ENCODE measurements around the gene MYO9B.

MYO9B gene

GRCh38 chr19:17205237-17206140 is 129.9 kb downstream of the MYO9B start:
- Histone ChIP-seq H3K4me2 (ENCODE audit: low read length) (no peak overlapping the region), H3K23ac (ENCODE audit: low read length) (no peak overlapping the region), H4K8ac (ENCODE audit: low read depth, low read length) (no peak overlapping the region), H4K91ac (ENCODE audit: low read depth, low read length) (no peak overlapping the region), H2AK5ac (ENCODE audit: low read length) (no peak overlapping the region), H2BK5ac (ENCODE audit: low read depth, low read length, poor library complexity) (no peak overlapping the region), H2BK120ac (ENCODE audit: insufficient read depth, low read length, poor library complexity) (no peak overlapping the region), H2AFZ (ENCODE audit: insufficient read depth, low read length, poor library complexity) (no peak overlapping the region), H3K14ac (ENCODE audit: low read length) (no peak overlapping the region), H3K9me3 (ENCODE audit: insufficient read depth, low read depth, low read length) (peaks cover 6% of the 10 kb centered on the region), H3K18ac (ENCODE audit: low read length) (no peak overlapping the region), H3K27ac (ENCODE audit: low read depth, low read length) (no peak overlapping the region), H3K4me1 (ENCODE audit: control insufficient read depth in 1 of 2, insufficient read depth in 2 of 2, low read length in 2 of 2) (no peaks in the 10 kb centered on the region), H3K79me1 (ENCODE audit: low read length) (no peaks in the 10 kb centered on the region), H3K4ac (ENCODE audit: low read depth, low read length) (no peak overlapping the region), H3K79me2 (ENCODE audit: control insufficient read depth, insufficient read depth, low read length, poor library complexity) (no peaks in the 10 kb centered on the region), H3K4me3 (ENCODE audit: low read depth, low read length) (no peak overlapping the region), H2BK12ac (ENCODE audit: low read length) (no peak overlapping the region), H4K12ac (ENCODE audit: low read depth, low read length) (peak overlapping the region; percentile 9), H3K9ac (ENCODE audit: low read length) (no peak overlapping the region), H3K36me3 (ENCODE audit: control insufficient read depth in 1 of 2, insufficient read depth in 2 of 2, low read length in 2 of 2) (peaks cover 80% of the 10 kb centered on the region in 2 experiments), H3K27me3 (ENCODE audit: insufficient read depth, low read length) (no peaks in the 10 kb centered on the region)
- peak; percentile 70 to 77 for DNase-seq
- no CpG with 5 or more reads among the region's 27 CpGs for WGBS (ENCODE audit: extremely low coverage, insufficient coverage, insufficient read length)

GRCh38 chr19:17206736-17207581 is 131.4 kb downstream of the MYO9B start:
- no peak overlapping the region for H3K4me3 ChIP-seq (ENCODE audit: low read depth, low read length)
- H2AFZ ChIP-seq (ENCODE audit: insufficient read depth, low read length, poor library complexity): no peak overlapping the region
- WGBS (ENCODE audit: extremely low coverage, insufficient coverage, insufficient read length): no CpG with 5 or more reads among the region's 25 CpGs
- H4K91ac ChIP-seq (ENCODE audit: low read depth, low read length): no peak overlapping the region
- no peak for DNase-seq
- H2BK120ac ChIP-seq (ENCODE audit: insufficient read depth, low read length, poor library complexity): no peak overlapping the region
- H3K4me1 ChIP-seq (ENCODE audit: control insufficient read depth in 1 of 2, insufficient read depth in 2 of 2, low read length in 2 of 2): no peaks in the 10 kb centered on the region
- H3K9ac ChIP-seq (ENCODE audit: low read length): no peak overlapping the region
- H2AK5ac ChIP-seq (ENCODE audit: low read length): no peak overlapping the region
- H2BK12ac ChIP-seq (ENCODE audit: low read length): no peak overlapping the region
- H3K23ac ChIP-seq (ENCODE audit: low read length): no peak overlapping the region
- H3K36me3 ChIP-seq (ENCODE audit: control insufficient read depth in 1 of 2, insufficient read depth in 2 of 2, low read length in 2 of 2): peaks cover 80% of the 10 kb centered on the region in 2 experiments
- no peak overlapping the region for H4K12ac ChIP-seq (ENCODE audit: low read depth, low read length)
- no peak overlapping the region for H3K27ac ChIP-seq (ENCODE audit: low read depth, low read length)
- no peaks in the 10 kb centered on the region for H3K27me3 ChIP-seq (ENCODE audit: insufficient read depth, low read length)
- peaks cover 3% of the 10 kb centered on the region for H3K9me3 ChIP-seq (ENCODE audit: insufficient read depth, low read depth, low read length)
- no peak overlapping the region for H2BK5ac ChIP-seq (ENCODE audit: low read depth, low read length, poor library complexity)
- no peaks in the 10 kb centered on the region for H3K79me2 ChIP-seq (ENCODE audit: control insufficient read depth, insufficient read depth, low read length, poor library complexity)
- H4K8ac ChIP-seq (ENCODE audit: low read depth, low read length): no peak overlapping the region
- no peak overlapping the region for H3K4ac ChIP-seq (ENCODE audit: low read depth, low read length)
- H3K14ac ChIP-seq (ENCODE audit: low read length): no peak overlapping the region
- no peak overlapping the region for H3K18ac ChIP-seq (ENCODE audit: low read length)
- H3K4me2 ChIP-seq (ENCODE audit: low read length): no peak overlapping the region
- no peaks in the 10 kb centered on the region for H3K79me1 ChIP-seq (ENCODE audit: low read length)

GRCh38 chr19:17209126-17210036 is 133.8 kb downstream of the MYO9B start:
- WGBS (ENCODE audit: extremely low coverage, insufficient coverage, insufficient read length): no CpG with 5 or more reads among the region's 28 CpGs
- no peak overlapping the region for H2BK12ac ChIP-seq (ENCODE audit: low read length)
- DNase-seq: peak; percentile 48 to 54
- H3K36me3 ChIP-seq (ENCODE audit: control insufficient read depth in 1 of 2, insufficient read depth in 2 of 2, low read length in 2 of 2): peaks cover 74 to 76% of the 10 kb centered on the region in 2 experiments
- H2AK5ac ChIP-seq (ENCODE audit: low read length): no peak overlapping the region
- H3K9ac ChIP-seq (ENCODE audit: low read length): no peak overlapping the region
- H2BK5ac ChIP-seq (ENCODE audit: low read depth, low read length, poor library complexity): no peak overlapping the region
- peaks cover 1 to 2% of the 10 kb centered on the region in 2 experiments for H3K4me1 ChIP-seq (ENCODE audit: control insufficient read depth in 1 of 2, insufficient read depth in 2 of 2, low read length in 2 of 2)
- H3K9me3 ChIP-seq (ENCODE audit: insufficient read depth, low read depth, low read length): peaks cover under 1% of the 10 kb centered on the region
- no peak overlapping the region for H3K23ac ChIP-seq (ENCODE audit: low read length)
- H3K27me3 ChIP-seq (ENCODE audit: insufficient read depth, low read length): no peaks in the 10 kb centered on the region
- H2BK120ac ChIP-seq (ENCODE audit: insufficient read depth, low read length, poor library complexity): no peak overlapping the region
- H3K79me1 ChIP-seq (ENCODE audit: low read length): peaks cover under 1% of the 10 kb centered on the region
- no peak overlapping the region for H4K8ac ChIP-seq (ENCODE audit: low read depth, low read length)
- H3K27ac ChIP-seq (ENCODE audit: low read depth, low read length): no peak overlapping the region
- H3K79me2 ChIP-seq (ENCODE audit: control insufficient read depth, insufficient read depth, low read length, poor library complexity): no peaks in the 10 kb centered on the region
- H4K12ac ChIP-seq (ENCODE audit: low read depth, low read length): no peak overlapping the region
- no peak overlapping the region for H3K4ac ChIP-seq (ENCODE audit: low read depth, low read length)
- H2AFZ ChIP-seq (ENCODE audit: insufficient read depth, low read length, poor library complexity): no peak overlapping the region
- no peak overlapping the region for H3K18ac ChIP-seq (ENCODE audit: low read length)
- H3K4me3 ChIP-seq (ENCODE audit: low read depth, low read length): peak overlapping the region; percentile 20
- no peak overlapping the region for H4K91ac ChIP-seq (ENCODE audit: low read depth, low read length)
- no peak overlapping the region for H3K4me2 ChIP-seq (ENCODE audit: low read length)
- no peak overlapping the region for H3K14ac ChIP-seq (ENCODE audit: low read length)

GRCh38 chr19:17210296-17210695 is 134.7 kb downstream of the MYO9B start:
- Histone ChIP-seq H2AK5ac (ENCODE audit: low read length) (no peak overlapping the region), H3K27ac (ENCODE audit: low read depth, low read length) (no peak overlapping the region), H3K23ac (ENCODE audit: low read length) (no peak overlapping the region), H4K8ac (ENCODE audit: low read depth, low read length) (no peak overlapping the region), H2BK120ac (ENCODE audit: insufficient read depth, low read length, poor library complexity) (no peak overlapping the region), H3K14ac (ENCODE audit: low read length) (no peak overlapping the region), H2BK5ac (ENCODE audit: low read depth, low read length, poor library complexity) (no peak overlapping the region), H3K9ac (ENCODE audit: low read length) (no peak overlapping the region), H3K9me3 (ENCODE audit: insufficient read depth, low read depth, low read length) (peaks cover 3% of the 10 kb centered on the region), H4K91ac (ENCODE audit: low read depth, low read length) (no peak overlapping the region), H3K4me3 (ENCODE audit: low read depth, low read length) (no peak overlapping the region), H3K36me3 (ENCODE audit: control insufficient read depth in 1 of 2, insufficient read depth in 2 of 2, low read length in 2 of 2) (peaks cover 70% of the 10 kb centered on the region in 2 experiments), H2AFZ (ENCODE audit: insufficient read depth, low read length, poor library complexity) (no peak overlapping the region), H3K27me3 (ENCODE audit: insufficient read depth, low read length) (no peaks in the 10 kb centered on the region), H2BK12ac (ENCODE audit: low read length) (no peak overlapping the region), H3K18ac (ENCODE audit: low read length) (no peak overlapping the region), H4K12ac (ENCODE audit: low read depth, low read length) (no peak overlapping the region), H3K79me2 (ENCODE audit: control insufficient read depth, insufficient read depth, low read length, poor library complexity) (peaks cover 5% of the 10 kb centered on the region), H3K4ac (ENCODE audit: low read depth, low read length) (no peak overlapping the region), H3K4me1 (ENCODE audit: control insufficient read depth in 1 of 2, insufficient read depth in 2 of 2, low read length in 2 of 2) (peaks cover 7% of the 10 kb centered on the region in 2 experiments), H3K79me1 (ENCODE audit: low read length) (peaks cover 8% of the 10 kb centered on the region), H3K4me2 (ENCODE audit: low read length) (no peak overlapping the region)
- no CpG with 5 or more reads among the region's 14 CpGs for WGBS (ENCODE audit: extremely low coverage, insufficient coverage, insufficient read length)
- DNase-seq: no peak

Measured in trophoblast cell (in vitro differentiated cells and primary cell).